Measurements from ENCODE around the gene PRDM12.

- TF ChIP-seq CTCF (IDR thresholded peaks at IDR 0.05 in 4 of 5, conservative IDR thresholded peaks at IDR 0.05 in 1 of 5) (no peak), POLR2A (IDR thresholded peaks at IDR 0.05) (no peak)
Measured at GRCh38 chr9:130696139-130696650, 31.8 kb downstream of the PRDM12 start.
